Fibroblast of mammary gland (primary cell): ENCODE measurements around the gene DNAJC22.

ENCODE experiments used
- DNase-seq: peaks from one replicate; pipeline ENCODE4 v3.0.0-alpha.2; 2010; ENCODE audit warnings: low read depth
- H3K4me3 ChIP-seq: 2 replicates; pipeline ENCODE4 v1.5.1; 2011; ENCODE audit warnings: low read depth, mild to moderate bottlenecking, low read length, moderate library complexity; ENCODE audit not compliant: control insufficient read depth
- TF ChIP-seq, protein P1 (sequence below): conservative IDR thresholded peaks from 2 replicates; pipeline ENCODE4 v1.5.1; 2011; ENCODE audit warnings: low read depth, low read length, inconsistent platforms; ENCODE audit not compliant: control insufficient read depth, insufficient read depth

DNAJC22 gene

DNA sequence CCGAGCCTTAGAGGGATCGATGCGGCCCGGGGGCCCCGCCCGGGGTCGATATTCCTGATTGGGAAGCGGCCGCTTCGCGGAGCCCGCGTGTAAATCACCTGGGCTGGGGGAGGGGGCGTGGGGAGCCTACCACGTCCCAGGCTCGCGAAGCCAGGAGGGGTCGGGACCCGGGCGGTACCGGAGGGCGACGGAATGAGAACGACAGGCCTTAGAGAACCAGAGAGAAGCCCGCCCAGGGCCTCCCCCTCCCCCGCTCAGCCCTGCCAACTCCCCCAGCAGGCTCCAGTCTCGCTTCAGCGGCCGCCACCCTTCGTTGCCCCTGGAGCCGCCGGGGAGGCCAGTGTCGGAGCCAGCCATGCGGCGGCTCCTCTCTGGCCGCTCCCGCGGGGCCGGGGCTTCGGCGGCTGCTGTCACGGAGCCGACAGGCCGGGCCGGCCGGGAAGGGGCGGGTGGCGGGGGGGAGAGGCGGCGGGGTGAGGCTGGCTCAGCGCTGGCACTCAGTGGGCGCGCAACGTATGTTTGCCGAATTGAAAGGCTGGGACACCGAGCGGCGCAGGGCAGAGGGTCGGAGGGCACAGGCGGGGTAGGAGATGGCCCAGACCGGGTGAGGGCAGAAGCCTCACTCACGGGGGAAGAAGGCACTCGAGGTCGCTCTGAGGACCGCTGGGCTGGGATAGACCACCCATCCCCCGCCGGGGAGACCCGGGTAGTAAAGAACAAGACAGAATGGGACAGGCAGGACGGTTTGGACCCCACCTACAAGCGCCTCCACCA is 1.4 kb upstream of the DNAJC22 start:
- peak overlapping the region; percentile 26 for H3K4me3 ChIP-seq
- TF ChIP-seq, protein P1, sequence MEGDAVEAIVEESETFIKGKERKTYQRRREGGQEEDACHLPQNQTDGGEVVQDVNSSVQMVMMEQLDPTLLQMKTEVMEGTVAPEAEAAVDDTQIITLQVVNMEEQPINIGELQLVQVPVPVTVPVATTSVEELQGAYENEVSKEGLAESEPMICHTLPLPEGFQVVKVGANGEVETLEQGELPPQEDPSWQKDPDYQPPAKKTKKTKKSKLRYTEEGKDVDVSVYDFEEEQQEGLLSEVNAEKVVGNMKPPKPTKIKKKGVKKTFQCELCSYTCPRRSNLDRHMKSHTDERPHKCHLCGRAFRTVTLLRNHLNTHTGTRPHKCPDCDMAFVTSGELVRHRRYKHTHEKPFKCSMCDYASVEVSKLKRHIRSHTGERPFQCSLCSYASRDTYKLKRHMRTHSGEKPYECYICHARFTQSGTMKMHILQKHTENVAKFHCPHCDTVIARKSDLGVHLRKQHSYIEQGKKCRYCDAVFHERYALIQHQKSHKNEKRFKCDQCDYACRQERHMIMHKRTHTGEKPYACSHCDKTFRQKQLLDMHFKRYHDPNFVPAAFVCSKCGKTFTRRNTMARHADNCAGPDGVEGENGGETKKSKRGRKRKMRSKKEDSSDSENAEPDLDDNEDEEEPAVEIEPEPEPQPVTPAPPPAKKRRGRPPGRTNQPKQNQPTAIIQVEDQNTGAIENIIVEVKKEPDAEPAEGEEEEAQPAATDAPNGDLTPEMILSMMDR, result no peak
- no peak for DNase-seq

DNA sequence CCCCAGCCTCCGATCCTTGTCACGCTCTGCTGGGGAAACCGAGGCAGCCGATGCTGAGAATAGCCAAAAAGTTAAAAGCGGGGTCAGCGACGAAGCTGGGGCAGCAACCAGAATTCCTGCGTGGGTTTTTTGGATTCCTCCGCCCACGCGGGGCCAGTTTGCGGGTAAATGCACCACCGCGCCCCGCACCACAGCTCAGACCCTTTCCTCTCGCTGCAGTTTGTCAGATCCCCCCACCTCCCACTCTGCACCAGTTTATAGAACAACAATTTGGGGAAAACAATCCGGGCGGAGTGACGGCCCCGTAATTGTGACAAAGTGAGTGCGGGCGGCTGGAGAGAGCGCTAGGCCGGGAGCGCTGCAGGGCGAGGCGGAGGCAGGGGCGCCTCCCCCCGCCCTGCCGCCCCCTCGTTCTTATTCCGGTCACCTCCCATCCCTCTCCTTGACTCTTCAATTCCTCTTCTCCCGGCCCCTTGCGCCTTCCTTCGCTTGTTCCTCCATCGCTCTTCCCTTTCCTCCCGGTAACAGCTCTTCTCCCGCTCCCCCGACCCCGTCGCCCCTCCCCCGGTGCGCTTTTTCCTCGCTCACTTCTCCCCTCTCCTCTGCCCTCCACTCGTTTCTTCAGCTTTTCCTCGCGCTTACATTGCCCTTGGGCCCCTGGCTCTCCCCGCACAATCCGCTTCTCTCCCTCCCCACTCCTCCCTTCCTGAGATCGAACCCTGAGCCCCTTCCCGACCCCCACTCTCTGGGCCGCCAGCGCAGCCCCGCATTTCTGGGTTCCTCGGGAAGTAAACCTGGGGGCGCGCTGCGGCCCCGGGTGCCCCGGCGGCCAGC is 646 bp upstream of the DNAJC22 start:
- peak overlapping the region; percentile 26 for H3K4me3 ChIP-seq
- no peak for DNase-seq
- TF ChIP-seq, protein P1, result no peak

DNA sequence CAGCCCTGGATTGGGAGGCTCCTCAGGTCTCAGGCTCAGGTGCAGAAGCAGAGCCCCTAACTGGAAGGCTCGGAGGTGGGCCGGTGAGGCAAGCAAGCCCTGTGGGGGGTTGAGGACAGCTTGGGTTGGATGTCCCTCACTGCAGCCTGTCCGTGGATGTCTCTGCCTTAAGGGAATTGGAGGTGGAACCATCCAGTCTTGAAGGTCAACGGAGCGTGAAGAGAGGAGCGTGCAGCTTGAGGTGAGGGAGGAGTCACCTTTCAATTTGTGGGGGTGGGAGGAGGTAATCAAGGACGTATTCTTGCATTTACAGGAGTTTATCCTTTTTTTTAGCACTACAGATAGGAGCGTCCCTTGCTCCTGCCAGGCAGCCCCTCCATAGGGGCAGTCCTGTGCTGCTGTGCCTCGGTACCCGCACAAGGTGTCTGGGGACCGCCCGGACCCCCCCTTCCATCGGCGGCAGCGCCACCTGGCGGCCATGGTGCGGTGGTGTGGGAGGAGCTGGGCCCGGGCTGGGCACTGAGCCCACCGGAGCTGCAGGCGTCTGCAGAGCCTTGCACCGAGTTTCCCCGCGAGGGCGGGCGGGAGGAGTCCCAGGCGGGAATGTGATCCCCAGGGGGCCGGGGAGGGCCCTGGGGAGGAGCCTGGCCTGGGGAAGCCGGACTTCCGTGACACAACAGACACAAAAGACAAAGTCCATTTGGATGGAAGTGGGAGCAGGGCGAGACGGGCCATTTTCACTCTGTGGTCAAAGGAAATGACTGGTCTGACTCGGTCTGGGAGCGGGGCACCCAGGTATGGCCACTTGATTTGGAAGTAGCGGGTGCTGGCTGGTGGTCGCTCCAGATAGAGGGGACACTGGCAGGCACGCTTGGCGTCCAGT is 864 bp downstream of the DNAJC22 start:
- TF ChIP-seq, protein P1, result peak; percentile 61
- peak; percentile 67 for DNase-seq
- peak overlapping the region; percentile 17 for H3K4me3 ChIP-seq

DNA sequence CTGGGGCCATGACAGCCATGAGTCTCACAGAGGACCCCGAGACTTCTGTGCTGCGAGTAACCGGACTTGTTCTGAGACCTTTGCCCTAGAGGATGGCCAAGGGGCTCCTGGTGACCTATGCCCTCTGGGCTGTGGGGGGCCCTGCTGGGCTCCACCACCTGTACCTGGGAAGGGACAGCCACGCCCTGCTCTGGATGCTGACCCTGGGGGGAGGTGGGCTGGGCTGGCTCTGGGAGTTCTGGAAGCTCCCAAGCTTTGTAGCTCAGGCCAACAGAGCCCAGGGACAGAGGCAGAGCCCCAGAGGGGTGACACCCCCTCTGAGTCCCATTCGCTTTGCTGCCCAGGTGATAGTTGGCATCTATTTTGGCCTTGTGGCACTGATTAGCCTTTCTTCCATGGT is 2.1 kb downstream of the DNAJC22 start:
- no peak overlapping the region for H3K4me3 ChIP-seq
- TF ChIP-seq, protein P1, result no peak
- DNase-seq, result no peak

DNA sequence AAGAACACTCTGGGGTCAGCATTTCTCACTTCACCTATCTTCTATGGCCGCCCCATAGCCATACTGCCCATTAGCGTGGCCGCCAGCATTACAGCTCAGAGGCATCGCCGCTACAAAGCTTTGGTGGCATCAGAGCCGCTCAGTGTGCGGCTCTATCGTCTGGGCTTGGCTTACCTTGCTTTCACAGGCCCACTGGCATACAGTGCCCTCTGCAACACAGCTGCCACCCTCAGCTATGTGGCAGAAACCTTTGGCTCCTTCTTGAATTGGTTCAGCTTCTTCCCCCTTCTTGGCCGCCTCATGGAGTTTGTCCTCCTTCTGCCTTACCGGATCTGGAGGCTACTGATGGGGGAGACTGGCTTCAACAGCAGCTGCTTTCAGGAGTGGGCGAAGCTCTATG is 2.6 kb downstream of the DNAJC22 start:
- TF ChIP-seq, protein P1, result no peak
- DNase-seq, result no peak
- no peak overlapping the region for H3K4me3 ChIP-seq

DNA sequence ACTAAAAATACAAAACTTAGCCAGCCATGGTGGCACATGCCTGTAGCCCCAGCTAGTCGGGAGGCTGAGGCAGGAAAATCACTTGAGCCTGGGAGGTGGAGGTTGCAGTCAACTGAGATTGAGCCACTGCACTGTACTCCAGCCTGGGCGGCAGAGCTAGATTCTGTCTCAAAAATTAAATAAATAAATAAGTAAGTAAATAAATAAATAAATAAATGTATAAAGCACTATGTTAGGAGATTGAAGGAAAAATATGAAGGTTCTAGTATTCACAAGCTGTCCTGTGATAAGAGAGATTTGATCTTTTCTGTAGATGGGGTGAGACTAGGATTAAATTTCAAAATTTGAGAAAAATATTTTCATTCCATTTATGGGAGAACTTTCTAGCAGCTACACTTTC is 5.7 kb downstream of the DNAJC22 start:
- no peak overlapping the region for H3K4me3 ChIP-seq
- TF ChIP-seq, protein P1, result no peak
- no peak for DNase-seq
